Measurements from ENCODE around the gene ULBP1.
"Not testable (repeated sequence)": the region's sequence is repeated elsewhere in the genome, so short reads cannot be mapped to it uniquely, and the experiment has no call there.

The ULBP1 gene

GRCh38 chr6:150016324-150017185, 52.8 kb downstream of the ULBP1 start:
- no peak overlapping the region for H3K4me3 ChIP-seq (ENCODE audit: low read depth, low read length)
- TF ChIP-seq CTCF (IDR thresholded peaks at IDR 0.05; ENCODE audit: insufficient read depth, low read length, missing control alignments) = peak; percentile 43
- ChIA-PET POLR2A (no interaction called here), CTCF (interaction anchor here (0.7 to 3.2 kb wide), 32 partner anchors 8 to 801 kb away, joined by 3 to 37 read pairs (median 4); partner anchors contain the start of gene RAET1L)
- no peak for DNase-seq (ENCODE audit: low read depth, low spot score)

DNA sequence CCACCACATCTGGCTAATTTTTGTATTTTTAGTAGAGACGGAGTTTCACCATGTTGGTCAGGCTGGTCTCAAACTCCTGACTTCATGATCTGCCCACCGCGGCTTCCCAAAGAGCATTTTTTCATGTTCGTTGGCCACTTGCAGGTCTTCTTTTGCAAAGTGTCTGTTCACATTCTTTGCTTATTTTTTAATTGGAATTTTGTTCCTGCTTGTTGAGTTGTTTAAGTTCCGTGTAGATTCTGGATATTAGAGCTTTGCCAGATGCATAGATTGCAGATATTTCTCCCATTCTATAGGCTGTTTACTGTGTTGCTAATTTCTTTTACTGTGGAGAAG, 53.4 kb downstream of the ULBP1 start:
- DNase-seq (ENCODE audit: low read depth, low spot score); POLR2A ChIA-PET; H3K4me3 ChIP-seq (ENCODE audit: low read depth, low read length): not testable (repeated sequence)
- CTCF ChIA-PET = interaction anchor here (0.7 to 3.2 kb wide), 31 partner anchors 8 to 800 kb away, joined by 3 to 37 read pairs (median 5); partner anchors contain the start of gene RAET1L

- no peak for DNase-seq (ENCODE audit: low read depth, low spot score)
- H3K4me3 ChIP-seq (ENCODE audit: low read depth, low read length) = no peak overlapping the region
- no peak for TF ChIP-seq CTCF (IDR thresholded peaks at IDR 0.05; ENCODE audit: insufficient read depth, low read length, missing control alignments)
- POLR2A ChIA-PET = no interaction called here
- CTCF ChIA-PET = interaction anchor here (0.6 to 3.0 kb wide), 7 partner anchors 16 to 797 kb away, joined by 3 to 14 read pairs (median 3); no protein-coding TSS in a partner anchor
These were observed 55.3 kb downstream of the ULBP1 start for GRCh38 chr6:150018846-150019580.

DNA sequence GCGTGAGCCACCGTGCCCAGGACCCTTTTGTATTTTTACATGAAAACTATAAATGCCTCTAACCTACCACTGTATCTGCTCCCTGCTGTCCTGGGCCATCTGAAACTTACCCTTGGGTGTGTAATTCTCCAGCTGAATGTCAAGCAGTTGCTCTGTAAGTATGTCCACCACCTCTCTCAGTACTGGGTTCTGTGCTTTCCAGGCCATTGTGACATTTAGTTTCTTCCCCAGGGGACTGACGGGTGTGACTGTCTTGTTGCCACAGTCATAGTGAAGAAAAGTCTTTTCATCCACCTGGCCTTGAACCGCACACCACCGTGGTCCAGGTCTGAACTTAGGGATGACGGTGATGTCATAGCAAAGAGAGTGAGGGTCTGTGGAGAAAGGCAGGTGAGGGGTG, 58.1 kb downstream of the ULBP1 start:
- DNase-seq (ENCODE audit: low read depth, low spot score); POLR2A ChIA-PET; H3K4me3 ChIP-seq (ENCODE audit: low read depth, low read length); CTCF ChIA-PET: not testable (repeated sequence)

Data from AG04449 (cell line).